Hypothalamus (tissue), 51 donors: Measurements from ENCODE around the gene KLHDC8B.
"Not testable (repeated sequence)": the region's sequence is repeated elsewhere in the genome, so short reads cannot be mapped to it uniquely, and the experiment has no call there.

Experiments
- DNase-seq, 51 donors: peaks; one replicate each; lab custom pipeline; 2025; lab: John Stamatoyannopoulos, UW

The KLHDC8B gene

DNA sequence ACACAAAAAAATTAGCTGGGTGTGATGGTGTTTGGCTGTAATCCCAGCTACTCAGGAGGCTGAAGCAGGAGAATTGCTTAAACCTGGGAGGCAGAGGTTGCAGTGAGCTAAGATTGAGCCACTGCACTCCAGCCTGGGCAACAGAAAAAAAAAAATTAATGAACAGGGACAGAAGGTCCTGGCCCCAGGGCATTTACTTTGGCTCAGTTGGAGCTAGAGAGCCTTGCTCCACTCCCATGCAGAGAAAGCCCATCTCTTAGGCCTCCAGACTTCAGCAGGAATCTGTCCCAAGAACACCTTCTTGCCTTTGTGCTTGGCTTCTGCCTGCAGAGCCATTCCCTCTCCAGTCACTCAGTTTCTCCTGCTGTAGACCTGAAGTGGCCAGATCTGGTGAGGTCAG, 8.7 kb downstream of the KLHDC8B start:
- no peak for DNase-seq

DNA sequence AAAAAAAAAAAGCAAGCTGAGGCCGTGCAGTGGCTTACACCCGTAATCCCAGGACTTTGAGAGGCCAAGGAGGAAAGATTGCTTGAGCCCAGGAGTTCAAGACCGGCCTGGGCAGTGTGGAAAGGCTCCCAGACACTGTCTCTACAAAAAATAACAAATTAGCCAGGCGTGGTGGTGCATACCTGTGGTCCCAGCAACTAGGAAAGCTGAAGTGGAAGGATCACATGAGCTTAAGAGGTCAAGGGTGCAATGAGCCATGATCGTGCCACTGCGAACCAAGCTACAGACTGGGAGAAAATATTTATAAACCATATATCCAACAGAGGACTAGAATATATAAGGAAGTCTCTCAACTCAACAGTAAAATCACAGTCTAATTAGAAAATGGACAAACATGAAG, 10.0 kb downstream of the KLHDC8B start:
- no peak for DNase-seq

DNA sequence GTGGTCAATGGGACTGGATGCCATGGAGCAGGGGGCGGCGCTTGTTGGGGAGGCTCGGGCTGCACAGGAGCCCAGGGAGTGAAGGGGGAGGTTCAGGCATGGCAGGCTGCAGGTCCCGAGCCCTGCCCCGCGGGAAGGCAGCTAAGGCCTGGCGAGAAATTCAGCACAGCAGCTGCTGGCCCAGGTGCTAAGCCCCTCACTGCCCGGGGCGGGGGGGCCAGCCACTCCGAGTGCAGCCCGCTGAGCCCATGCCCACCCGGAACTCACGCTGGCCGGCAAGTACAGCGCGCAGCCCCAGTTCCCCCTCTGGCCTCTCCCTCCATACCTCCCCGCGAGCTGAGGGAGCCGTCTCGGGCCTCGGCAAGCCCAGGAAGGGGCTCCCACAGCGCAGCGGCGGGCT, 11.3 kb downstream of the KLHDC8B start:
- no peak for DNase-seq

DNA sequence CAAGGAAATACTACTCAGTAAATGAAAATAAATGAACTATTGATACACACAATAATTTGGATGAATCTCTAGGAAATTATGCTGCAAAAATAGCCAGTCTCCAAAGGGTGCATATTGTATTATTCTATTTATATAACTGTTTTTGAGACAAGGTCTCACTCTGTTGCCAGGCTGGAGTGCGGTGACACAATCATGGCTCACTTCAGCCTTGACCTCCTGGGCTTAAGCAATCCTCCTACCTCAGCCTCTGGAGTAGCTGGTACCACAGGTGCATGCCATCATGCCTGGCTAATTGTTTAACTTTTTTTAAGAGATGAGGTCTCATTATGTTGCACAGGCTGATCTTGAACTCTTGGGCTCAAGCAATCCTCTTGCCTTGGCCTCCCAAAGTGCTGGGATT, 12.5 kb downstream of the KLHDC8B start:
- DNase-seq = no peak

DNA sequence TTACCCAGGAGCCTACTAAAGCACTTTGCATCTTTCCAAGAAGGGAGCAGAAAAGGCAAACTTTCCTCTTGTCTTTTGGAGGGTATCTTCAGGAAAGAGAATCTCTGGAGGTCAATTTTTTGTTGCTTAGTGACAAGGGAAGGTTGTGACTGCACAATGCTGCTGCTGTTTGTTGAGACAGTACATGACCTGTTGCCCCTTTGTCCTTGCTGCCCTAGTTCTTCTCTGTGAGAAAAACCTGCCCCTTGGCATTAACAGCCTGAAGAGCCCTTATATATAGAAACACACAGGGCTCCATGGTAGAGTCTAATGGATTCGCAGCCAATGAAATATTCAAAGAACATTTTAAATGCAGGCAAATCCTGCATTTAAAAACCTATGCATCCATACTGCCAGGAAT, 20.3 kb downstream of the KLHDC8B start:
- DNase-seq = no peak

DNA sequence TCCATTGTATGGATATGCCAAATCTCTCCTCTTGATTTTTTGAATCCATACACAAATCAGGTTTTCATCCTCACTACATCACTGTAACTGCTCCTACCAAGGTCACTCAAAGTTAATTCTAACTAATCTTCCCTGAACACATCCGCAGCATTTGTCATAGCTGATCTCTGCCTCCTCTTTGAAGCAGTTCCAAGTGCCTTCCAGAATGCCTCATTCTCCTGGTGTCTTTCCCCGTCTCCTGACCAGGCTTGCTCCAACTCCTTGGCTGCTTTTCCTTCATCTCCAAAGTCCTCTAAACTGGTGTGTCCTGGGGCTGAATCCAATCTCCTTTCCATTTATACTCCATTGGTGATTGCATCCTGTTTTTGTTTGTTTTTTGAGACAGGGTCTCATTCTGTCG, 26.8 kb downstream of the KLHDC8B start:
- no peak for DNase-seq

DNA sequence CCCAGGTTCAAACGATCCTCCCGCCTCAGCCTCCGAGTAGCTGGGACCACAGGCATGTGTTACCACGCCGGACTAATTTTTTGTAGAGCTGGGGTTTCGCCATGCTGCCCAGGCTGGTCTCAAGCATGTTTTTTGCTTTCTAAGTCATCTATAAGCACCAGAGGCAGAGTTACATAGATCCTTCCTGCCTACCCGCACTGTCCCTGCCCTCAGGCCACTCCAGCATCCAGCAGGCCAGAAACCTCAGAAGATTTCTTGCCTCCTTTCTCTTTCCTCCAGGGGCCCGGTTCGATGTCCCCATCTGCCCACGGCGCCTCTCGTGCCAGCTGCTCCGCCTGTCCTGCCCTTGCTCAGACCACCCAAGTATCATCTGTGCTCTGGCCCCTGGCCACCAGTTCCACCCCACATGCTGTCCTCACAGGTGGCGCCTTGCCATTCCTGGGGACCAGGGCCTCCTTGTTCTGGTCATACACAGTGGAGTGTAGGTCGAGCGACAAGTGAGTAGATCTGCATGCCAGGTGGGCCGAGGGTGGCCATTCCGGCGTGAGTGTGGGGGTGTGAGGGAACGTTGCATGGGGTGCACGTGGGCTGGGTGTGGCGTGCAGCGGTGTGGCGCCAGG, 27.3 kb downstream of the KLHDC8B start:
- no peak for DNase-seq

DNA sequence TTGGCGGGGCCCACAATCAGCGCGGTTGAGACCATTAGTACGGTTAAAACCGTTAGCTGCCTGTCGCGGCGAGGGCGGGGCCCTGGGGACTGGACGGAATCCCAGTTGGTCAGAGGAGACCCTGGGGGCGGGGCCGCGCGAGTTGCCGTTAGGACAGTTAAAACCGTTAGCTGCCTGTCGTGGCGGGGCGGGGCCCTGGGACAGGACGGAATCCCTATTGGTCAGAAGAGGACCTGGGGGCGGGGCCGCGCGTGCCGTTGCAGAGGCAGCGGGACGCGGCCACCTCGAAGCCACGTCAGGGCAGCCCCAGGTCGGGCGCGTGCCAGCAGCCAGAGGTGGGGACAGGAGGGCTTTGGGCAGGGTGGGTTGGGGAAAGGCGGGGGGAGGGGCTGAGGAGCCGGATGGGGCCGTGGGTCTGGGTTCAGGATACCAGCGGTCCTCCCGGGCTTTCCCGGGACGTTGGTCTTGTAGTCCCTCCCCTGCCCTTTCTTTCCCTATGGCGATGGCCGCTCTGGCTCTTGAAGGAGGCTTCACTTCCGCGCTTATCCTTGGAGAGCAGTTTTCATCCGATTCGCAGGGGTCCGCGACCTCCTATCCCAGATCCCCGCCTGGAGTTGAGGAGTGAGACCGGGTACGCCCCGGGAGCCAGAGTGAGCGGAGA, 28.0 kb downstream of the KLHDC8B start:
- DNase-seq = peak in 40 of 51 donors; percentile 7 to 85 (median 49)

DNA sequence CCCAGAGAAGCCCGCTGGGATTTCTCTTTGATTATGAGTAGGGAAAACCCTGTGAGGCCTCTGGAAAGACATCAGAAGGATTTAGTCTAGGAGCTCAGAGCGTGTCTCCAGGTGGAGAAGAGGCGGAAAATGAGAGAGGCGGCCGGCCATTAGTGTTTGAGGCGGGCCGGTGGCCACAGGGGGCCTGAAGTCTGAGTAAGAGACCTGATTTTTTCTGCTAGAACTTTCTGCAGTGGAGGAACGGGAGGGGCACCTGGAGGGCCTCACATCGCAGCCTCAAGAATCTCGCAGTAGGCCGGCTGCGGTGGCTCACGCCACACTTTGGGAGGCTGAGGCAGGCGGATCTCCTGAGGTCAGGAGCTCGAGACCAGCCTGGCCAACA, 28.5 kb downstream of the KLHDC8B start:
- DNase-seq = no peak

DNA sequence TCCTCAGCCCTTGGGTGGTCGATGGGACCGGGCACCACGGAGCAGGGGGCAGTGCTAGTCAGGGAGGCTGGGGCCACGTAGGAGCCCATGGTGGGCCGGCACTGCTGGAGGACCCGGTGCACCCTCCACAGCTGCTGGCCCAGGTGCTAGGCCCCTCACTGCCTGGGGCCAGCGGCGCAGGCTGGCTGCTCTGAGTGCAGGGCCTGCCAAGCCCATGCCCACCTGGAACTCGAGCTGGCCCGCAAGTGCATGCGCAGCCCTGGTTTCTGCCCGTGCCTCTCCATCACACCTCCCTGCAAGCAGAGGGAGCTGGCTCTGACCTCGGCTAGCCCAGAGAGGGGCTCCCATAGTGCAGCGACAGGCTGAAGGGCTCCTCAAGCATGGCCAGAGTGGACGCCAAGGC, 42.1 kb downstream of the KLHDC8B start:
- no peak for DNase-seq

DNA sequence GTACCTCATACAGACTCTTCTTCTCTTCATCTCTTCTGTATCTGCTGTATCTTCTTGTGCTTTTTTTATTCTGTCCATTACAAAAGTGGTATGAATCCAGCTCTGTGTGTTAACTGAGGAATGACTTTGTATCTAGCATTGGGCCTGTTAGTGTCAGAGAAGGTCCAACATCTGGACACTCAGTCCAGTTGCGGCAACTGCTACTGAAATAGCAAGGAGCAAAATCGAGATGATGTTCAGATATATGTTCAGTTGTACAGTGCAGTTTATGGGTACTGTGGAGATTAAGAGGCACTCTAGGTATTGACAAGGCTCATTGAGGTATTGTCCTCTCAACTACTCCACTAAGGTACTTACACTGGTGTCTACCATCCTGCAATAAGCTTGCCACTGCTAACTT, 42.6 kb downstream of the KLHDC8B start:
- no peak for DNase-seq

DNA sequence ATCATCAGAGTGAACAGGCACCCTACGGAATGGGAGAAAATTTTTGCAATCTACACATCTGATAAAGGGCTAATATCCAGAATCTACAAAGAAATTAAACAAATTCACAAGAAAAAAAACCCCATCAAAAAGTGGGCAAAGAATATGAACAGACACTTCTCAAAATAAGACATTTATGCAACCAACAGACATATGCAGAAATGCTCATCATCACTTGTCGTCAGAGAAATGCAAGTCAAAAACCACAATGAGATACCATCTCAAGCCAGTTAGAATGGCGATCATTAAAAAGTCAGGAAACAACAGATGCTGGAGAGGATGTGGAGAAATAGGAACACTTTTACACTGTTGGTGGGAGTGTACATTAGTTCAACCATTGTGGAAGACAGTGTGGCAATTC, 45.3 kb downstream of the KLHDC8B start:
- DNase-seq = not testable (repeated sequence)

DNA sequence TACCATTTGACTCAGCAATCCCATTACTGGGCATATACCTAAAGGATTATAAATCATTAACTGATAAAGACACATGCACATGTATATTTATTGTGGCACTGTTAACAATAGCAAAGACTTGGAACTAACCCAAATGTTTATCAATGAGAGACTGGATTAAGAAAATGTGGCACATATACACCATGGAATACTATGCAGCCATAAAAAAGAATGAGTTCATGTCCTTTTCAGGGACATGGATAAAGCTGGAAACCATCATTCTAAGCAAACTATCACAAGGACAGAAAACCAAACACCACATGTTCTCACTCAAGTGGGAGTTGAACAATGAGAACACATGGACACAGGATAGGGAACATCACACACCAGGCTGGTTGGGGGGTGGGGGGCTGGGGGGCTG, 45.7 kb downstream of the KLHDC8B start:
- DNase-seq = not testable (repeated sequence)

DNA sequence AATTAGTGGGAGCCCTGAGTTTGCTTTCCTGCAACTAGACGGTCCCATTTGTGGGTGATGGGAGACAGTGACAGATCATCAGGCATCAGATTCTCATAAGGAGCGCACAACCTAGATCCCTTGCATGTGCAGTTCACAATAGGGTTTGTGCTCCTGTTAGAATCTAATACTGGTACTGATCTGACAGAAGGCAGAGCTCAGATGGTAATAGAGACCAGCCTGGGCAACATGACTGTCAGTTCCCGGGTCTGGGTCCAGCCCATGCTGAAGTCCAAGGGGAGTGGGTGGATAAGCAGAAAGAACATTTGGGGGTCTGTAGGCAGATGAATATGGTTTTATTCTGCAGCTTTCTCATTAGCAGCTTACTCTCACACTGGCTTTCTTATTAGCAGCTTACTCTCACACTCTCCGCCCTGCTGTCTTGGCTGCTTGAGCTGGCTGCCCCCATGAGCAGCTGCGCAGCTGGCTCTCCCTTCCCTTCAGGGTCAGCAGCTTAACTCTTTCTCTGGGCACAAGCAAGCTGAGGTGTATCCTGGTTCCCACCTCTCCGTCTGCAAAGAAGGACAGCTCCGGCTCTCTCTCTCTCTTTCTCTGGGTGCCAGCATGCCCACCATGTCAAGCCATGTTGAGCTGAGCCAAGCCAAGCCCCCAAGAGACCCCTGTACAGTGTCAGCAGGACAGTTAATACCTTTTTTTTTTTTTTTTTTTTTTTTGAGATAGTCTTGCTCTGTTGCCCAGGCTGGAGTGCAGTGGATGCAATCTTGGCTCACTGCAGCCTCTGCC, 46.5 kb downstream of the KLHDC8B start:
- peak in 6 of 51 donors; percentile 2 to 22 (median 6) for DNase-seq

DNA sequence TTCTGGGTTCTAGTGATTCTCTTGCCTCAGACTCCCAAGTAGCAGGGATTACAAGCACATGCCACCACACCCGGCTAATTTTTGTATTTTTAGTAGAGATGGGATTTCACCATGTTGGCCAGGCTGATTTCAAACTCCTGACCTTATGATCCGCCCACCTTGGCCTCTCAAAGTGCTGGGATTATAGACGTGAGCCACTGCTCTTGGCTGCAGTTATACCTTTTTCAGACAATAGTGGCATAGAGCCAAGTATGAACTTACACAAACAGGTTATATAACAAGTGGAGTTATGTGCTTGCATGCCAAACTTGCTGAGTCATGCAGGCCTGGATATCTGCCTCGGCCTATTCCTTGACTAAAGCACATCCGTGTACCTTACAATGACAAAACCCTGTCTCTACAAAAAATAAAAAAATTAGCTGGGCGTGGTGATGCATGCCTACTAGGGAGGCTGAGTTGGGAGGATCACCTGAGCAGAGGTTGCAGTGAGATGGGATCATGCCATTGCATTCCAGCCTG, 47.1 kb downstream of the KLHDC8B start:
- peak in 3 of 51 donors; percentile 1 to 4 (median 3) for DNase-seq

DNA sequence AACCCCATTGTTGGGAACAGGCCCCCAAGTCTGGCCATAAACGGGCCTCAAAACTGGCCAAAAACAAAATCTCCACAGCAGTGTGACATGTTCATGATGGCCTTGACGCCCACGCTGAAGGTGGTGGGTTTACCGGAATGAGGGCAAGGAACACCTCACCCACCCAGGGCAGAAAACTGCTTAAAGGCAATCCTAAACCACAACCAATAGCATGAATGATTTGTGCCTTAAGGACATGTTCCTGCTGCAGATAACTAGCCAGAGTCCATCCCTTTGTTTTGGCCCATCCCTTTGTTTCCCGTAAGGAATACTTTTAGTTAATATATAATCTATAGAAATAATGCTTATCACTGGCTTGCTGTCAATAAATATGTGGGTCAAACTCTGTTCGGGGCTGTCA, 47.7 kb downstream of the KLHDC8B start:
- no peak for DNase-seq

DNA sequence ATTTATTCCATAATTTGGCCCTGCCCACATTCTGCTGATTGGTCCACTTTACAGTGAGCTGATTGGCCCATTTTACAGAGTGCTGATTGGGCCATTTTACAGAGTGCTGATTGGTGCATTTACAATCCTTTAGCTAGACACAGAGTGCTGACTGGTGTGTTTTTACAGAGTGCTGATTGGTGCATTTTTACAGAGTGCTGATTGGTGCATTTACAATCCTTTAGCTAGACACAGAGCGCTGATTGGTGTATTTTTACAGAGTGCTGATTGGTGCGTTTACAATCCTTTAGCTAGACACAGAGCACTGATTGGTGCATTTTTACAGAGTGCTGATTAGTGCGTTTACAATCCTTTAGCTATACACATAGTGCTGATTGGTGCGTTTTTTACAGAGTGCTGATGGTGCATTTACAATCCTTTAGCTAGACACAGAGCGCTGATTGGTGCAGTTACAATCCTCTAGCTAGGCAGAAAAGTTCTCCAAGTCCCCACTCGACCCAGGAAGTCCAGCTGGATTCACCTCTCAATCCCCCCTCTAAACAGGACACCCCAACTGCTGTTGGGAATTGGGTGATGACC, 49.7 kb downstream of the KLHDC8B start:
- not testable (repeated sequence) for DNase-seq

DNA sequence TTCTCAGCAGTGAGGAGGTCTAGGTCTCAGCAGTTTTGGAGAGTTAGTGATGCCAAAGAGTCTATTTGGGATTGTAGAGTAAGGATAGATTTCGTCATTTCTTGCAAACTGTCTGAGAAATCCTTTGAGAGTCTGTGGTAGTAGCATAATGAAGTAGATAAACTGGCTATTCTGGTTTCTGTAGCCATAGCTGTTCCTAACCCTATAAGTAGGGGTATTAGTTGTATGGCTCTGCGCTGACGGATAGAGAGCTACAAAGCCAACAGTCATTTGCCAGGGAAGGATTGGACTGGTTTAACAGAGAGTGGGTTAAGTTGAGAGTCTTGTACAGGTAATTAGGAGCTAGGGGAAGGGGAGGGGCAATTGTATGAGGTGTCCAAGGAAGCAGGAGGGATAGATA, 50.6 kb downstream of the KLHDC8B start:
- no peak for DNase-seq
